NB4 (cell line): Measurements from ENCODE around the gene DPF3.

ENCODE experiments used
- DNase-seq: peaks from one replicate; pipeline ENCODE4 v3.0.0; 2010; ENCODE audit warnings: low read depth
- H3K4me3 ChIP-seq: one replicate; pipeline ENCODE4 v1.5.1; 2011; ENCODE audit warnings: mild to moderate bottlenecking, low read depth, low read length, moderate library complexity
- MYC ChIP-seq: IDR thresholded peaks from 2 replicates; pipeline ENCODE4 v1.6.1; 2011; ENCODE audit warnings: low read depth, low read length
- POLR2A ChIP-seq: IDR thresholded peaks from 2 replicates; pipeline ENCODE4 v1.6.1; 2011; ENCODE audit warnings: mild to moderate bottlenecking; ENCODE audit not compliant: insufficient read length; ENCODE audit errors: extremely low read depth
- TF ChIP-seq, protein P1 (sequence below): IDR thresholded peaks from one replicate; pipeline ENCODE4 v1.5.1; 2012; ENCODE audit warnings: low read depth, low read length
- TF ChIP-seq, protein P2 (sequence below): IDR thresholded peaks from 2 replicates; pipeline ENCODE4 v1.6.1; 2011; ENCODE audit warnings: low read depth, low read length

Gene DPF3

DNA sequence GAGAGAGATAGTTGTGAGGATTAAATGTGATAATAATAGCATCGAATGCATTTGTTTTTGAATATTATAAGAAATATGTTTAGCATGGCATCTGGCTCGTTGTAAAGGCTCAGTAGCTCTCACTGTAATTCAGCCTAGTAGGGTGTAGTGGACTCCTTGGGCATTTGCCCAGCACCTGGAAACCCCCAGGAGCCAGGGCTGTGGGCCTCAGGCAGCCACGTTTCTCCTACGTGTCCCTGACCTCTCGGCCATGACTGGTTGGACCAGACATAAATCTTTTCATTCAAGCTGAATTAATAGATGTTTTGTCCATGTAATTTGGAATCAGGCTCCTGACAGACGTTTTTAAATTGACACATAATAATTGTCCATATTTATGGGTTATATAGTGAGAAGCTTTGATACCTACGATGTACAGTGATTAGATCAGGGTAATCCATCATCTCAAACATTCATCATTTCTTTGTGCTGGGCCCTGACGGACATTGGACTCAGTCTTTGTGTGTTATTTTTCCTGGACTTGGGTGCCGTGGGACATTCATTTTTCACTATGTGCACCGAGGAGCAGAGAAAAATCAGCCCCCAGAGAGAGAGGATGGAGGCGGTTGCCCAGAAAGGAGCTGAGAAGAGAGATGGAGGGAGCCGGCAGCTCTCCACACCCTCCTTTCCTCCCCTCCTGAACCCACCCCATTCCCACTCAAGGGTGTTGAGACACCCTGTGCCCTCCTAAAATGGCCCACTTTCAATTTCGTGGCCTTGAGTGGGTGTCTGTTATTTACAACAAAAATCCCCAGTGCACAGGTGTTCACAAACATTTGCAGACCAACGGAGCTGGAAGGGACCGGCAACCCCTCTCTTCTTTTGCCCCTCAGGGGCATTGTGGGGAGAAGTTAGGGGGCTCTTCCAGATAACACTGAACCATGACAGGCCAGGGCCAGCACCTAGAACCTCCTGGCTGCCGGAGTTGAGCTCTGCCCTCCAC, 296.4 kb downstream of the DPF3 start:
- H3K4me3 ChIP-seq, result no peak overlapping the region
- no peak for DNase-seq
- TF ChIP-seq POLR2A, result no peak
- TF ChIP-seq, protein P1, sequence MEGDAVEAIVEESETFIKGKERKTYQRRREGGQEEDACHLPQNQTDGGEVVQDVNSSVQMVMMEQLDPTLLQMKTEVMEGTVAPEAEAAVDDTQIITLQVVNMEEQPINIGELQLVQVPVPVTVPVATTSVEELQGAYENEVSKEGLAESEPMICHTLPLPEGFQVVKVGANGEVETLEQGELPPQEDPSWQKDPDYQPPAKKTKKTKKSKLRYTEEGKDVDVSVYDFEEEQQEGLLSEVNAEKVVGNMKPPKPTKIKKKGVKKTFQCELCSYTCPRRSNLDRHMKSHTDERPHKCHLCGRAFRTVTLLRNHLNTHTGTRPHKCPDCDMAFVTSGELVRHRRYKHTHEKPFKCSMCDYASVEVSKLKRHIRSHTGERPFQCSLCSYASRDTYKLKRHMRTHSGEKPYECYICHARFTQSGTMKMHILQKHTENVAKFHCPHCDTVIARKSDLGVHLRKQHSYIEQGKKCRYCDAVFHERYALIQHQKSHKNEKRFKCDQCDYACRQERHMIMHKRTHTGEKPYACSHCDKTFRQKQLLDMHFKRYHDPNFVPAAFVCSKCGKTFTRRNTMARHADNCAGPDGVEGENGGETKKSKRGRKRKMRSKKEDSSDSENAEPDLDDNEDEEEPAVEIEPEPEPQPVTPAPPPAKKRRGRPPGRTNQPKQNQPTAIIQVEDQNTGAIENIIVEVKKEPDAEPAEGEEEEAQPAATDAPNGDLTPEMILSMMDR, result no peak
- no peak for TF ChIP-seq MYC
- TF ChIP-seq, protein P2, sequence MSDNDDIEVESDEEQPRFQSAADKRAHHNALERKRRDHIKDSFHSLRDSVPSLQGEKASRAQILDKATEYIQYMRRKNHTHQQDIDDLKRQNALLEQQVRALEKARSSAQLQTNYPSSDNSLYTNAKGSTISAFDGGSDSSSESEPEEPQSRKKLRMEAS, result no peak

DNA sequence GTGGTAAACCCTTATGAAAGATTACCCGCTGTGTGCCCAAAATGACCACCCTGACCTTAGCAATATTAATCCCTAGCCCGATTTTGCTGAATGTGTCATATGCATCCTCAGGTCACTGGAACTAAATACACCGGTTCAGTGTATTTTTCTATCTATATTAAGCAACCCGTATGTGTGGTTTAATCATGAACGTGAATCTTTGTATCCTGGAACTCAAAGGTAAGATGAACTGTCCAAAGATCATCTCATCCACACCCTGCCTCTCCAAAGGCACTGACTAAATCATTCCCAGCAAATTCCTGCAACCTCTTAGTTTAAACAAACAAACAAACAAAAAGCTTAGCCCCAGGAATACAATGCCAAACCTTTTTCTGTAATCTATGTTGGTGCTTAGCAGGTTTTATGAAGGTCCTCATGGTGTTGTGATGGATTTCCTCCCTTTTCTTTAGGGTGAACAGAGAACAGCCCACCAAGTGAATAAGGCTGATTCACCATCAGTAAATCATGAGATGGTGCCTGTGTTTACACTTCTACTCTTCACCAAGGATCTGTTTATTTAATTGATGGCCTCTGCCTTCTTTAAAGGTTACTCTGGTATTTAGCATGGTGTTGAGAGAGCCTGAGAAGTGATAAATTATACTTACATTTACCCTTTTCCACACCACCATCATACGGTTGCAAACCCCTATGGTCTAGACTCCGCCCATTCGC, 298.6 kb downstream of the DPF3 start:
- H3K4me3 ChIP-seq, result no peak overlapping the region
- no peak for DNase-seq
- TF ChIP-seq, protein P2, result no peak
- TF ChIP-seq POLR2A (no peak), MYC (no peak)
- TF ChIP-seq, protein P1, result no peak

DNA sequence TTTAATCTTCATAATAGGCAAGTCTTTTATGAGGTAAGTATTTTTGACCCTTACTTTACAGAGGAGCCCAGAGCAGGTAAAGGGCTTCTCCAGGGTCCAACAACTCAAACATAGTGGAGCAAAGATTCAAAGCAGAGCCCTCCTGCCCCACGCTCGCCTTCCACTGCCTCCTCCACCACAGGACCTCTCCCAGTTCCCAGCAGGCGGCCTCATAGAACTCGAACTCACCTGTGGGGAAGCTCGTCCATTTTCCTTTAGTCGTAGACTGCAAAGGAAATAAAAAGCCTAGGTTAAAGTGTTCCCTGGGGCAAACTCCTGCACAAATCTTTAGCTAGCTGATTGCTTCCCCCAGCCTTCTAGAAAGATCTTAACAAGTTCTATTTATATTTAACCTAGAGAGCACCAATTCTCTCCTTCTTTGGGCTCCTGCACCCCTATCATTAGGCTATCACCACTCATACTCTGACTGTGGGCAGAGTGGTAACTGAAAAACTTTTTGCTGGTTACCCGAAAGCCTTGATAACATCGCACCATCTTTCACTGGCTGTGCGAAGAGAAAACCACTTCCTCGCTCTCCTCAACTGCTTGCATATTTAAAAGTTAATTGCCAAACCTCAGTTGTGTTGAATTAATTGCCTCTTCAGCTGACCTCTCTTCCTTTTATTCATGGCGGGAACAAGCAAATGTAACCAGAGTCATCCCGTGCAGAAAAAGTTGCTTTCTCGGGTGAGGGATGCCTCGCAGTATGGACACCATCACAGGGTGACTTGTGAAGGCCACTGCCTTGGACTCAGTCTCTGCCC, 299.6 kb downstream of the DPF3 start:
- H3K4me3 ChIP-seq, result no peak overlapping the region
- DNase-seq, result peak; percentile 67
- TF ChIP-seq, protein P1, result no peak
- TF ChIP-seq, protein P2, result no peak
- TF ChIP-seq POLR2A (no peak), MYC (no peak)

DNA sequence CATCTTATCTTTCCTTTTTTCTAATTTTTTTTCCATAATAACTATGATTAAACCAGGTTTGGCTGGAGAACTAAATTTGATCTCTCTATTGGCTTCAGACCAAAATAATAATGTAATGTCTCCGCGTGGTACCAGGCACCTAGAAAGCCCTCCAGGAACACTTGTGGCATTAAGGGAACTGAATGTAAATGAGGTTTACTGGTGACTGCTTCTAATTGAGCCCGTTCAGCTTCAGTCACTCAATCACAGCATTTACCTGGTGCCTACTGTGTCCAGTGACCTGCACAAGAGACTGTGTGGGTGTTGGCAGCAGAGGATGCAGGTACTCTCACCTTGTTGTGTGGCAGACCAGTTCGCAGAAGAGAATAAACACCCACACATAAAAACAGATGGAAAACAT, 302.5 kb downstream of the DPF3 start:
- TF ChIP-seq MYC (no peak), POLR2A (no peak)
- TF ChIP-seq, protein P1, result no peak
- TF ChIP-seq, protein P2, result no peak
- no peak overlapping the region for H3K4me3 ChIP-seq
- DNase-seq, result no peak

DNA sequence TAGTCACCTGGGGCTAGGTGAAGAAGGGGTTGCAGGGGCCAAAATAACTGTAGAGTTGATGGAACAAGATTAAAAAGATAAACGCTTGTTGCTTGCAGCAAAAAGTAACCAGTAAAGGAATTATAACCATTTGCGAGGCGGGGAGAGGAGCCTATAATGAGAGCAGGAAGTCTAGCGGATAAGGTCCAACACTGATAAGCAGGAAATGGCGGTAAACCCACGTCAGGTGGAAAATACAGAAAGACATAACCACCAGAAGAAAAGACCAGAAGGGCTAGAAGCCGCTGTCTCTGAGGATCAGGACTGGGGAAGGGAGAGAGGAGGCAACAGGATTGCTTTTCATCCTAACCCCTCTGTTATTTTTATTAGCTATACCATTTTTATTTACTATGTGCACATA, 303.3 kb downstream of the DPF3 start:
- TF ChIP-seq, protein P1, result no peak
- TF ChIP-seq, protein P2, result no peak
- TF ChIP-seq POLR2A (no peak), MYC (no peak)
- no peak for DNase-seq
- H3K4me3 ChIP-seq, result no peak overlapping the region
